ENCODE results near the gene SLC41A3.
A peak's percentile ranks its signal among the peaks of the same experiment; 100 is the strongest.

The SLC41A3 gene

GRCh38 chr3:126106336-126107202, 22.6 kb upstream of the SLC41A3 start:
- H3K4me3 ChIP-seq (replicated peaks in 1 of 2; ENCODE audit: low read depth in 2 of 2, low read length in 2 of 2), result no peak overlapping the region
- no peak for TF ChIP-seq CTCF (IDR thresholded peaks at IDR 0.05; ENCODE audit: low read depth, low read length)
- DNase-seq (ENCODE audit: low read depth in 2 of 2), result no peak

GRCh38 chr3:126105691-126106187, 21.8 kb upstream of the SLC41A3 start:
- no peak overlapping the region for H3K4me3 ChIP-seq (replicated peaks in 1 of 2; ENCODE audit: low read depth in 2 of 2, low read length in 2 of 2)
- TF ChIP-seq CTCF (IDR thresholded peaks at IDR 0.05; ENCODE audit: low read depth, low read length), result no peak
- DNase-seq (ENCODE audit: low read depth in 2 of 2), result no peak

- H3K4me3 ChIP-seq (replicated peaks in 1 of 2; ENCODE audit: low read depth in 2 of 2, low read length in 2 of 2), result no peak overlapping the region
- no peak for DNase-seq (ENCODE audit: low read depth in 2 of 2)
- TF ChIP-seq CTCF (IDR thresholded peaks at IDR 0.05; ENCODE audit: low read depth, low read length), result no peak
These were observed 21.1 kb upstream of the SLC41A3 start for GRCh38 chr3:126104742-126105605.

GRCh38 chr3:126104028-126104635, 20.2 kb upstream of the SLC41A3 start:
- H3K4me3 ChIP-seq (replicated peaks in 1 of 2; ENCODE audit: low read depth in 2 of 2, low read length in 2 of 2), result no peak overlapping the region
- no peak for DNase-seq (ENCODE audit: low read depth in 2 of 2)
- TF ChIP-seq CTCF (IDR thresholded peaks at IDR 0.05; ENCODE audit: low read depth, low read length), result no peak

- DNase-seq (ENCODE audit: low read depth in 2 of 2), result no peak
- TF ChIP-seq CTCF (IDR thresholded peaks at IDR 0.05; ENCODE audit: low read depth, low read length), result no peak
- no peak overlapping the region for H3K4me3 ChIP-seq (replicated peaks in 1 of 2; ENCODE audit: low read depth in 2 of 2, low read length in 2 of 2)
These were observed 19.4 kb upstream of the SLC41A3 start for GRCh38 chr3:126103121-126104027.

- no peak overlapping the region for H3K4me3 ChIP-seq (replicated peaks in 1 of 2; ENCODE audit: low read depth in 2 of 2, low read length in 2 of 2)
- peak; percentile 17 to 76 for DNase-seq (ENCODE audit: low read depth in 2 of 2)
- TF ChIP-seq CTCF (IDR thresholded peaks at IDR 0.05; ENCODE audit: low read depth, low read length), result no peak
These were observed 18.6 kb upstream of the SLC41A3 start for GRCh38 chr3:126102530-126102951.

All from cardiac fibroblast (primary cell).